GM06990 (cell line): ENCODE results near the gene COL4A6.

Source experiments
- DNase-seq: peaks from one replicate; pipeline ENCODE4 v3.0.0-alpha.2; 2011; ENCODE audit not compliant: insufficient read length; ENCODE audit errors: extremely low read depth
- H3K27me3 ChIP-seq: replicated peaks from 2 replicates; pipeline ENCODE4 v1.6.0; 2011; ENCODE audit warnings: low read length; ENCODE audit not compliant: control insufficient read depth, insufficient read depth
- H3K36me3 ChIP-seq: 2 replicates; pipeline ENCODE4 v1.5.1; 2011; ENCODE audit warnings: low read length; ENCODE audit not compliant: control insufficient read depth, insufficient read depth
- H3K4me3 ChIP-seq: replicated peaks from 2 replicates; pipeline ENCODE4 v1.5.1; 2011; ENCODE audit warnings: low read depth, mild to moderate bottlenecking, control low read depth, low read length
- CTCF ChIP-seq: IDR thresholded peaks from 2 replicates; pipeline ENCODE4 v1.5.1; 2011; ENCODE audit warnings: low read length, control low read depth, mild to moderate bottlenecking, inconsistent platforms; ENCODE audit not compliant: insufficient read depth, poor library complexity, severe bottlenecking

The COL4A6 gene

DNA sequence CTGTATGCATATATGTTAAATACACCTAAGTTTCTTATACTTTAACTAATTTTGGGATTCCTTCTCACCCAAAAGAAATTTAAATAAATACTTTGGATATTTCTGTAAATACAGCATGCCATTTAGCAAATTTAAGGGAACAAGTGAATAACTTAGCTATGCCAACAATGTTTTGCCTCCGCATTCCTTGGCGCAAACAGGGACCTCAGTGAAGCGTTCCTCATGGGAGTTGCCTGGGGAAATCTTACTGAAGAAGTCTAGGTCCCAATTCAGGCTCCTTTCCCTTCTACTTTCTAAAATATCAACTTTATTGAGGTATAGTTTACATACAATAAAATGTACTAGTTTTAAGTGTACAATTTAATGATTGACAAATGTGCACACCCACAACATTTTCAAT lies 26.4 kb upstream of the COL4A6 start:
- no peak for DNase-seq
- Histone ChIP-seq H3K36me3 (no peaks in the 10 kb centered on the region), H3K4me3 (no peak overlapping the region), H3K27me3 (no peaks in the 10 kb centered on the region)
- no peak for TF ChIP-seq CTCF

DNA sequence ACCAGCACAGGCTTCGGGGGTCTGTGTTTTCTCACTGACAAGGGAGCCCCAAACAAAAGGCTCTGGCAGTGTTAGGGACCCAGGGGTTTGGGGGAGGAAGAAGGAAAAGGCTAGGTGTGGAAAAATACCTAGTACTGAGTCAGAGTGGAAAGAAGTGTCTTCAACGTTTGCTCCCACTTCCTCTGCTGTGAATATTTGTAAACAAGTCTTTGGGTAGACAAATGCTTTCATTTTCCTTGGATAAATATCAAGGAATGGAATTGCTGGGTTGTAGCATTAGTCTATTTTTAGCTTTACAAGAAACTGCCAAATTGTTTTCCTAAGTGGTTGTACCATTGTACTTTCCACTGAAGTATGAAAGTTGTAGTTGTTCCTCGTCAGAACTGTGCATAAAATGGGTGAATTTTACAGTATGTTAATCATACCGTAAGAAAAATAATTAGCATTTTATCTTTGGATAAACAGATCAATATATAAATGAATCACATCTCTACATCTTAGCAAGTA lies 18.8 kb upstream of the COL4A6 start:
- H3K27me3 ChIP-seq, result no peaks in the 10 kb centered on the region
- H3K4me3 ChIP-seq, result no peak overlapping the region
- no peak for TF ChIP-seq CTCF
- no peaks in the 10 kb centered on the region for H3K36me3 ChIP-seq
- DNase-seq, result no peak

- no peak for DNase-seq
Measured at GRCh38 chrX:108453841-108454240, 15.6 kb upstream of the COL4A6 start.

DNA sequence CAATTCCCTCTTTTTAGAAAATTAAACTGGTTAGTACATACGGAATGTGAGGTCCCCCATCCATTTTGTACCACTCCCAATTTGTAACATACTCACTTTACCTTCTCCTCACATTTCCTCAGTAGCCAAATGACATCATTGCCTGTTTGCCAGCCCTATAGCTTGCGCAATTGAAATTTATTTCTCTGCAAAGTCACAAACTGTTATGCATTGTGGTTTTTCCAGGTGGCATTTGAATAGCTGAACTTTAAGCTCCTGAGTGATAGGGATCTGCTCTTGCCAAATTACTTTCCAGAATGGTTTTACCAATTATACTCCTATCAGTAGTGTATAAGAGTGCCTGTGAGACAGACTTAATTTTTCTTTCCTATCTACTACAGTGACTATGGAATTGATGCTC lies 9.1 kb upstream of the COL4A6 start:
- TF ChIP-seq CTCF, result no peak
- no peak overlapping the region for H3K4me3 ChIP-seq
- H3K36me3 ChIP-seq, result no peaks in the 10 kb centered on the region
- no peak for DNase-seq
- H3K27me3 ChIP-seq, result no peaks in the 10 kb centered on the region

More at GRCh38 chrX:108453841-108454240, 15.6 kb upstream of the COL4A6 start:
- Histone ChIP-seq H3K36me3 (no peaks in the 10 kb centered on the region), H3K27me3 (no peaks in the 10 kb centered on the region), H3K4me3 (no peak overlapping the region)
- TF ChIP-seq CTCF, result no peak

- DNase-seq, result no peak
- H3K4me3 ChIP-seq, result no peak overlapping the region
- H3K27me3 ChIP-seq, result no peaks in the 10 kb centered on the region; the same call in 1 of the 2 replicates
Measured at GRCh38 chrX:108442901-108443464, 4.8 kb upstream of the COL4A6 start.

More at GRCh38 chrX:108442901-108443464, 4.8 kb upstream of the COL4A6 start:
- no peaks in the 10 kb centered on the region for H3K36me3 ChIP-seq
- no peak for TF ChIP-seq CTCF
